Loucy (cell line): ENCODE data around the gene RELA.
"Not testable (repeated sequence)": the region's sequence is repeated elsewhere in the genome, so short reads cannot be mapped to it uniquely, and the experiment has no call there.

Experiments used
- CTCF ChIP-seq: fragments of 200-600 bp; sonication (generic); conservative IDR thresholded peaks from 2 replicates; pipeline ENCODE4 v1.5.1; 2014; ENCODE audit warnings: mild to moderate bottlenecking, antibody characterized with exemption, low read length
- EZH2phosphoT487 ChIP-seq: fragments of 200-600 bp; IDR thresholded peaks from 2 replicates; pipeline ENCODE4 v1.6.1; 2018; ENCODE audit warnings: antibody characterized with exemption, mild to moderate bottlenecking, moderate library complexity, borderline replicate concordance

GRCh38 chr11:65691847-65692246, 29.1 kb upstream of the RELA start:
- not testable (repeated sequence) for TF ChIP-seq CTCF, EZH2phosphoT487
